GM19025 (cell line): ENCODE measurements around the gene MCM9.
"Not testable (repeated sequence)": the region's sequence is repeated elsewhere in the genome, so short reads cannot be mapped to it uniquely, and the experiment has no call there.

ENCODE experiments used
- ATAC-seq: cut with Tn5 transposase; IDR thresholded peaks from one replicate; pipeline ENCODE4 v1.9.1; 2021; ENCODE audit warnings: mild to moderate bottlenecking, low read depth, moderate library complexity; ENCODE audit not compliant: unreplicated experiment

MCM9 gene

DNA sequence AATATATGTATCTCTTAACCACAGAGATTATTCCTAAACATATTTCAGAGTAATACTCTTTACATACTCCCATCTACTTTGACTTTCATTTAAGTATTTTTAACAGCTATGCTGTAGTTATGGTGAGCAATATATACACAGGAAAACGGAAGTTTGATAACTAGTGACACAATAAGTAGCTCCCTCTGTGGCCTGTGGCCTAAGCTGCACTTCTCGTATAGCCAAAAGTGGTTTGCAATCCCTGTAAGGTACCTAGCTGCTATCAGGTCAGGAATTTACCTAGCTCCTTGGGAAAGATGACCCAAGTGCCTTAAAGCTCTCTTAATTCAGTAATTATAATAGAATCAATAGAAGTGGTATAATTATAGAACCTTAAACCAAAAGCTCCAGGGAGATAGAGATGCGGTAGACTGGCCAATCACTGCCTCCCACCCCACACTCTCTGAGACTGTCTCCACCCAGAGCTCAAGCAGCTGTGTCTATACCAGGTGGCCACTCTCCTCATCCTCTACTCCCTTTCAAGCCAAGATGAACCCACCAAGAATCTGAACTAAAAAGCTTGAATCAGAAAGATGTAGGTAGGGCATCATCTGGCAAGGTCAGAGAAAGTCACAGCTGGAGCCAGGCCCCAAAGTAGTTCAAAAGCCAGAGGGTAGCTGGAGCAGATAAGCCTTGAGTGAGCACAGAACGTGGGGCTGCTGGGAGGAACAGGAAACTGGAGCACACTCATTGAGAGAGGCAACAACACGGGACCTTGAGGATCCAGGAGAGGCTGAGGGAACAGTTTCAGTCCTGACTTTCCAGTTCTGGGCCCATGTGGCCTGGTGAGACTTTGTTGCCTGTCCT lies 125.9 kb downstream of the MCM9 start:
- ATAC-seq, result no peak

GRCh38 chr6:118804091-118804490 lies 130.9 kb downstream of the MCM9 start:
- ATAC-seq, result no peak

DNA sequence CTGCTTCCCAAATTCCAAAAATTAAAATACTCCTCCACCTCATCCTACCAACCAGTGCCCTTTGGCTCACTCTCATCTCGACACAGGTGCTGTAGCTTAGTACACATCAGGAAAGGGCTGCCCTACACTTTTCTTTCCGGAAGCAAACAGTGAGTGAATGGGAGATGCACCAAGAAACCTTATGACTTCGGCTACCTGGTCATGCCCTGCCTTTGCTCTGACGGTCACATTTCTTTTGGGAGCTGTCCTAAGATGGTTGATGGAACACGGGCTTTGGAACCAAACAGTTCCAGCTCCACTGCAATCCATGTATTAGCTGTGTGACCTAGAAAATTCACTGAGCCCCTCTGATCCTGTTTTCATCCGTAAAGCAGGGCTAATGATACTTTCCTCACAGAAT lies 133.7 kb downstream of the MCM9 start:
- no peak for ATAC-seq

DNA sequence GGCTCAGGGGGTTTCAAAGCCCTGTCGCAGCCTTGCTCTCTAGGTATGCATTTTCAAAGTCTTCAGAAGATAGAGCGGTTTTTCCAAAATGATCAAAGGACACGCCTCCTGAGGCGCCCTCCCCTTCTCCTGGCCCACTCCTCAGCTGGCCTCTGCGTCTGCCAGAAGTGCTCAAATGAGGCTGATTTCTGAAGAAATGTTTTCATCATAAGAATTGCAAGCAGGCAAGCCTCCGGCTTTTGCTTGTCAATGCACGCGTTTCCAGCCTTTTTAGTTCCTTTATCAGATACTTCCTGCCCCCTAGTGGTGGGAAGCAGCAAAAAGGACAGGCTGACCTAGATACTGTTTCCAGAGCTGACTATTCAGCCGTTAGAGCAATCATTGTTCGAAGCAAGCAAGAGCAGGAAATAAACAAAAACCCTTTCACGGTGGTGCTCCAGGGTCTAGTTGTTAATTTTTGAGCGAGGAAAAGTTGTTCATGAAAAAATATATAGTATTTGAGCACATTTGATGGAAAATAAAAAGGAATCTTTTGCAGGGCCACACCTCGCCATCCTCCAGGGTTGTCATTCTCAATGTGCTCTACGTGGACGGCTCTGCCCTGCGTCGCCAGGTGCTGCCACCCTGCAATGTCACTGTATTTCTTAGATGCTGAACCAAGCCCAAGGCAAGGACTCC lies 134.4 kb downstream of the MCM9 start:
- peak; percentile 89 for ATAC-seq

- no peak for ATAC-seq
These were observed 135.1 kb downstream of the MCM9 start for GRCh38 chr6:118799826-118800225.

GRCh38 chr6:118796548-118796947 lies 138.4 kb downstream of the MCM9 start:
- not testable (repeated sequence) for ATAC-seq

GRCh38 chr6:118791499-118791898 lies 143.5 kb downstream of the MCM9 start:
- ATAC-seq, result no peak

DNA sequence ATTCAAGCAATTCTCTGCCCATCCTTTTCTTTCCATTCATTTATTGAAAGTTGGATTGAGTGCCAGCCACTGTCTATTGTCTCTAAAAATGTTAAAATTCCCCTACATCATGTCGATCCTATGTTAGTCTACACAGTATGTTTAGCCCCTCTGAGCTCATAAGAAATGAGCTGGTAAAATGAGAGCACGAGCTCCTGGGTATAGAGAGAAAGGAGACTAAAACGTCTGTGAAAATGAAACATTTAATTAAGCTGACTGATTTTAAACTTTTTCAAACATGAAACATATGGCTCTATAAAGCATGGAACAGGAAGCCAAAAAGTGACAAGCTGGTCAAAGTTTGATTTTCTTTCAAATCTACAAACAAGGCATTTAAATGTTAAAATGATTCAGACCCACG lies 145.0 kb downstream of the MCM9 start:
- ATAC-seq, result no peak

- no peak for ATAC-seq
These were observed 145.5 kb downstream of the MCM9 start for GRCh38 chr6:118789419-118789818.

DNA sequence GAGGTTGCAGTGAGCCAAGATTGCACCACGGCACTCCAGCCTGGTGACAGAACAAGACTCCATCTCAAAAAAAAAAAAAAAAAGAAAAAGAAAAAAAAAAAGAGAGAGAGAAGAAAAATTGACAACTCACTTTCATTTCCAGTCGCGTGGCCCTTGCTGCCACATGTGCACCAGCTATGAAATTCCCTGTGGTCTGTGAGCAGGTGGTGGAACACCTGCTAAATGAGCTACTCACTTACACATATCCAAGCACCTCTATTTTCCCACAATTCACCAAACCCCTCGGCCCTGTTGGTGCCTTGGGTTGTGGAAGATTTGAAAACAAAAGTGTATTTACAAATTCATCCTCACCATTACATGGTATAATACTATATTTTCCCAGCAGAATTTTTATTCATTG lies 146.3 kb downstream of the MCM9 start:
- ATAC-seq, result no peak

GRCh38 chr6:118787724-118788423 lies 147.1 kb downstream of the MCM9 start:
- no peak for ATAC-seq

DNA sequence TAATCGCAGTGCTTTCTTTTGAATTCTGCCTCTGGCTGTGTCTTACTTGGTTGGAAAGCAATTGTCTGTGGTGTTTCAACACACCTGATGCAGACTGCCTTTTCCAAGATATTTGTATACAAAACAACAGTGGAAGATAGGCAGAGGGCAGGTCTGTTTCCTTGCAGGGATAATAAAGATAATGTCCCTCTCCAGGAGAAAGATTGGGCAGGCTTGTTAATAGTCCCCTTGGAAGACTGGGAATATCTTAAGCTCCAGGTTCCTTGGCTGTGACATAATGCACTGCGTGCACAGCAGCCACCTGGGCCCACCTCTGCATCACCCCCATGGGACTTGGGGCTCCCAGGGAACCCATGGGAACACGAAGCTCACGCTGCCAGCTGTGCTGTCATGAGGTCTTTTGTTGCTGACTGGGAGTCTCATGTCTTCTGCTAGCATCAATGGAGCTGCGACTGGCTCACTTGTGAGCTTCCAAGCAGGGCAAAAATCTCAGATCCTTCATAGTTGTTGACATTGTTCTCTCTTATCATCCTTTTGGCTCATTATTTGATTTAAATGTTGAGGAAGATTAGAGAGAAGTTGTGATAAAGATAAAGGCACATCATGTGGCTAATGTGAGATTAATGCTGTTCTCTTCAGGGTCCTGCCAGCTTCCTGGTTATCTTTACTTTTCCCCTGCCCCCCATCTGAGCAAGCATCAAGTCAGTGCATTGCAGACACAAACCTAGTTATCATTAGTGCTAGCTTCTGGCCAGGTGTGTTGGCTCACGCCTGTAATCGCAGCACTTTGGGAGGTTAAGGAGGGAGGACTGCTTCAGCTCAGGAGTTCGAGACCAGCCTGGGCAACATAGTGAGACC lies 148.1 kb downstream of the MCM9 start:
- ATAC-seq, result no peak

- ATAC-seq, result no peak
These were observed 149.4 kb downstream of the MCM9 start for GRCh38 chr6:118785601-118786000.

- ATAC-seq, result no peak
These were observed 150.3 kb downstream of the MCM9 start for GRCh38 chr6:118784641-118785164.

DNA sequence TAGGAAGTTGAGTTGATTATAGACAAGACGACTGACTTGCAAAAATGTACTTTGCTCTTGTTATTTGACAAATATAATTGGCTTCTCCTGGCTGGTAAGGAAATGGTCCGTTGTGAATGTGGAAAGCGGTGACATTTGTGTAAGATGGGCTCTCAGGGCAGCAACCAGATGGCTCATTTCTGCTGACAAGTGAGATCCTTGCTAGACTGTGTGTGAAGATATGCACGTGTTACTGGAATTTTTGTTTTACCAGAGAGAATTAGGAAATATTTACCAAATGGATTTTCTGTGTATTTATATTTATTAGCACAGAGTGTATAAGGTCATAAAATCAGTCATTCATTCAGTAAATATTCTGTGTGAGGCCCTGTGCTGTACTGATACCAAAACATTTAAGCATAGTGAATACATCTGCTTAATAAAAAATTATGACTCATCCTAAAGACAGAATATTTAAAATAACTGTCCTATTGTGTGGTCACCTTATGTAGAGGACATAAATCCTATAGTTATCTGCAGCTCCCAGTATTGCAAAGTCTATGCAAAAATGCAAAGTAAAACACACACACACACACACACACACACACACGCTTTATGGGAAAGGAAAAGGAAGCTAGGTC lies 150.9 kb downstream of the MCM9 start:
- ATAC-seq, result no peak

- no peak for ATAC-seq
These were observed 152.3 kb downstream of the MCM9 start for GRCh38 chr6:118782651-118783050.

DNA sequence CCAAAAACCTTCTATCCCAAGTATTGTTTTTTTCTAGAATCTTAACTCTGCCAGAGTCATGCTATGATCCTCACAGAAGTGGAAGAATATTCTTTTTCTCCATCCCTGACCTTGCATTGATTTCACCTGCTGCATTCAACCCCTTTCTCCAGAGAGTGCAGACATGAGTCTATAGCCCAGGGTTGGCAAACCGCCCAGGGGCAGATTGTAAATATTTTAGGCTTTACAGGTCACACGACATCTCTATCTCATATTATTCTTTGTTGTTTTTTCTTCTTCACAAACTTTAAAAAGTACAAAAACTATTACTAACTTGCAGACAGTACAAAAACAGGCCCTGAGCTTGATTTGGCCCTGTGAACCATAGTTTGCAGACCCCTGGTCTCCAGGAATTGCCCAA lies 153.1 kb downstream of the MCM9 start:
- ATAC-seq, result no peak

DNA sequence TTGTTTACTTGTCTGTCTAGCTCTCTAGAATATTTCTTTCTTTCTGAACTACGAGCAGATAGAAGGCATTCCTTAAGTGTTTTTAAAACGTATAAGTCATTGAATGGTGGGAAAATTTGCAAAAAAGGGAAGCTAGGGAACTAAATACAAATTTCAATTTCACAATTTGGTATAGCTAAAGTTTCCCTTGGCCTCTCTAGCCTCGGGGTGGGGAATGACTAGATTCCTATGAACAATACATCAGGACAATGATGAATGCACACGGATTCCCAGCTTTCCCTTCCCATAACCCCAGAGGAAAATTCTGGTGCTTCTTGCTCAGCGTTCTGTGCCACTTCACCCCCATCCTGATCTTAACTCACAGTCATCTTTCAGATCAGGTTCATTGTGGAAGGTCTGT lies 154.3 kb downstream of the MCM9 start:
- no peak for ATAC-seq

DNA sequence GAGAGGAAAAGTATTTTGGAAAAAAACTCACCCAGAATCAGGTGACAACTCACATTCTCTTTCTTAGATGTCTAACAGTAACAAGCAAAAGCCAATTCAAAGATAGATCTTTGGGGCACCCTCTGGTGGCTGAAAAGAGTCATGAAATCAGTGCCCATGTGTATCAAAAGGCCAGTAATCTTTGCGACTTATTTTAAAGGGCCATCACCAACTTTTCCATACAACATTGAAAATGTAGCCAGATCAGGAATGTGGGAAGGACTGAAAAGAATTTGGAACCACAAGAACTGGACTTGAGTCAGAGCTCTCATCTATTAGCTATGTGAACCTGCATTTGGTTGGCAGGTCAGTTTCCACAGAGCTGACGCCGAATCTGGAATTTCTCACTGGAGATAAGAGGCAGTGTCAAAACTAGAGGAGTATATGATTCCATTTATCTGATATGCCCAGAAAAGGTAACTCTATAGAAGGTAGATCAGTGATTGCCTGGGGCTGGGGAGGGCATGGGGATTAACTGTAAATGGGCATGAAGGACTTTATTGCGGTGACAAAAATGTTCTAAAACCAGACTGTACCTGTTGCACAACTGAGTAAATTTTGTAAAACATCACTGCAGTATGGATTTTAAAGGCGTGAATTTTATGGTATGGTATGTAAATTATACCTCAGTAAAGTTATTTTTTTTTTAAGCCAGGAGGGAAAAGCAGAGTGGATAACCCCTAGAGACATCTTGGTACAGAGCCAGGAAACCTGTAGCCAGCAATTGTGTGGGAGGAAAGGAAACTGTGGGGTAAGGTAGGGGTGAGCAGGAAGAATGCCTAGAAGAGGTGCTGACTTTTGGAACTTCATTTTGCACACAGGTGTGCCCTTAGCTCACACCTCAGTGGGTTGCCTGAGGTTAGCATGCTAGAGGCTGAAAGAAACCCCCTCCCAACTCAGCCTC lies 158.1 kb downstream of the MCM9 start:
- peak; percentile 80 for ATAC-seq
